ENCODE results near the gene BEGAIN. TPM values are rescaled to one million over a fixed set of nuclear protein-coding genes. Genes with fewer than 3 reads are reported as not detected.

BEGAIN gene
- total RNA-seq, 4 donors from 2014 or later = 0.25 to 2.2 (median 1.6) TPM

GRCh38 chr14:100601064-100601463 lies 13.8 kb upstream of the BEGAIN start:
- intact Hi-C loops (cut with DNase I; ENCODE audit: low total_unique reads) = no loop called here
- WGBS, 2 donors = 86 to 88% methylated on average over 2 of the region's 2 CpGs

GRCh38 chr14:100599981-100600380 lies 12.8 kb upstream of the BEGAIN start:
- no peak for TF ChIP-seq POLR2A (IDR thresholded peaks at IDR 0.05)
- no peak for TF ChIP-seq CTCF (IDR thresholded peaks at IDR 0.05)
- 65 to 78% methylated on average over 2 of the region's 2 CpGs for WGBS, 2 donors
- DNase-seq (ENCODE audit: low spot score in 2 of 2) = no peak
- H3K4me3 ChIP-seq (ENCODE audit: low read depth, poor library complexity, severe bottlenecking) = no peak overlapping the region
- intact Hi-C loops (cut with DNase I; ENCODE audit: low total_unique reads) = no loop called here

More at GRCh38 chr14:100601064-100601463, 13.8 kb upstream of the BEGAIN start:
- no peak for TF ChIP-seq POLR2A (IDR thresholded peaks at IDR 0.05)
- no peak for TF ChIP-seq CTCF (IDR thresholded peaks at IDR 0.05)
- H3K4me3 ChIP-seq (ENCODE audit: low read depth, poor library complexity, severe bottlenecking) = no peak overlapping the region
- DNase-seq (ENCODE audit: low spot score in 2 of 2) = no peak

GRCh38 chr14:100594625-100594951 lies 7.4 kb upstream of the BEGAIN start:
- DNase-seq (ENCODE audit: low spot score in 2 of 2) = peak in 1 of 2 donors; percentile 49
- no peak overlapping the region for H3K4me3 ChIP-seq (ENCODE audit: low read depth, poor library complexity, severe bottlenecking)
- WGBS, 2 donors = 70 to 87% methylated on average over 4 to 5 of the region's 5 CpGs
- TF ChIP-seq CTCF (IDR thresholded peaks at IDR 0.05) (no peak), POLR2A (IDR thresholded peaks at IDR 0.05) (no peak)
- intact Hi-C loops (cut with DNase I; ENCODE audit: low total_unique reads) = no loop called here

- peak in 1 of 2 donors; percentile 73 for DNase-seq (ENCODE audit: low spot score in 2 of 2)
- WGBS, 2 donors = 87% methylated on average over 27 of the region's 27 CpGs
- intact Hi-C loops (cut with DNase I; ENCODE audit: low total_unique reads) = no loop called here
- TF ChIP-seq CTCF (IDR thresholded peaks at IDR 0.05) (no peak), POLR2A (IDR thresholded peaks at IDR 0.05) (no peak)
- H3K4me3 ChIP-seq (ENCODE audit: low read depth, poor library complexity, severe bottlenecking) = no peak overlapping the region
Observed at GRCh38 chr14:100593751-100594624, 6.8 kb upstream of the BEGAIN start.

- TF ChIP-seq CTCF (IDR thresholded peaks at IDR 0.05) (no peak), POLR2A (IDR thresholded peaks at IDR 0.05) (no peak)
- WGBS, 2 donors = 68 to 70% methylated on average over 4 of the region's 4 CpGs
- DNase-seq (ENCODE audit: low spot score in 2 of 2) = no peak
- intact Hi-C loops (cut with DNase I; ENCODE audit: low total_unique reads) = no loop called here
- H3K4me3 ChIP-seq (ENCODE audit: low read depth, poor library complexity, severe bottlenecking) = no peak overlapping the region
Observed at GRCh38 chr14:100592972-100593371, 5.8 kb upstream of the BEGAIN start.
